Neural progenitor cell (in vitro differentiated cells): ENCODE data around the gene SLC35D2.

Experiments used
- CTCF ChIP-seq: fragments of 200-600 bp; sonication (generic); IDR thresholded peaks from 2 replicates; pipeline ENCODE4 v1.5.1; 2017; ENCODE audit warnings: antibody characterized with exemption, mild to moderate bottlenecking
- EZH2 ChIP-seq: fragments of 200-600 bp; sonication (generic); IDR thresholded peaks from 2 replicates; pipeline ENCODE4 v1.6.1; 2017; ENCODE audit warnings: antibody characterized with exemption, mild to moderate bottlenecking, moderate library complexity

GRCh38 chr9:96388144-96388543 lies 4.6 kb upstream of the SLC35D2 start:
- no peak for TF ChIP-seq CTCF
- TF ChIP-seq EZH2, result no peak
